B cell (primary cell): Measurements from ENCODE around the gene EFL1. TPM values are rescaled to one million over a fixed set of nuclear protein-coding genes. Genes with fewer than 3 reads are reported as not detected.

Source experiments
- ATAC-seq: fragments of 200-7000 bp; cut with Tn5 transposase; one replicate; pipeline ENCODE4 v1.10.0; 2021; ENCODE audit warnings: low read depth, mild to moderate bottlenecking, moderate number of reproducible peaks, moderate library complexity
- CTCF ChIA-PET: fragments of 350-600 bp; sonication (Branson Sonifier 250); formaldehyde crosslinking; loops from one replicate; lab custom pipeline; 2021; ENCODE audit warnings: antibody characterized with exemption, inconsistent platforms; lab: Charles Lee
- POLR2A ChIA-PET: fragments of 350-600 bp; sonication (Branson Sonifier 250); formaldehyde crosslinking; loops from one replicate; lab custom pipeline; 2021; ENCODE audit warnings: antibody characterized with exemption; lab: Charles Lee
- DNase-seq: peaks from one replicate; pipeline ENCODE4 v3.0.0; 2013
- H2AFZ ChIP-seq: 2 replicates; pipeline ENCODE4 v1.6.1; 2012; ENCODE audit warnings: mild to moderate bottlenecking, low read depth, low read length; ENCODE audit not compliant: insufficient read depth, poor library complexity, severe bottlenecking
- H3K27ac ChIP-seq, 2 donors: 1 replicate in 1 of 2; 2 replicates in 1 of 2; pipeline ENCODE4 v1.5.1; 2012 to 2013; ENCODE audit warnings: low read length in 2 of 2, mild to moderate bottlenecking in 2 of 2, moderate library complexity in 1 of 2
- H3K27me3 ChIP-seq, 4 experiments: fragments of 200-600 bp in 1 of 4; sonication (generic) in 1 of 4; replicated peaks in 1 of 4; 1 replicate in 2 of 4; 2 replicates in 2 of 4; pipeline versions ENCODE4 v1.6.1 to v1.7.0; 2013 to 2016; ENCODE audit warnings: low read length in 3 of 4, mild to moderate bottlenecking in 2 of 4, mixed read lengths in 1 of 4, moderate library complexity in 1 of 4; ENCODE audit not compliant: insufficient read depth in 4 of 4, control insufficient read depth in 3 of 4; ENCODE audit errors: control extremely low read depth in 1 of 4
- H3K36me3 ChIP-seq, 2 experiments: replicated peaks in 1 of 2; 1 replicate in 1 of 2; 2 replicates in 1 of 2; pipeline versions ENCODE4 v1.6.1 to v1.7.1; 2013; ENCODE audit warnings: low read length in 1 of 2; ENCODE audit not compliant: insufficient read depth in 2 of 2, control insufficient read depth in 1 of 2; ENCODE audit errors: control extremely low read depth in 1 of 2, extremely low read depth in 1 of 2
- H3K4me1 ChIP-seq, 2 donors: fragments of 200-600 bp in 1 of 2; sonication (generic) in 1 of 2; 1 replicate in 1 of 2; 2 replicates in 1 of 2; pipeline versions ENCODE4 v1.5.1 to v1.6.1; 2013 to 2017; ENCODE audit warnings: low read length in 2 of 2; ENCODE audit not compliant: control insufficient read depth in 2 of 2, insufficient read depth in 2 of 2
- H3K4me2 ChIP-seq: replicated peaks from 2 replicates; pipeline ENCODE3; 2012; ENCODE audit warnings: mild to moderate bottlenecking, low read depth, low read length; ENCODE audit not compliant: poor library complexity, severe bottlenecking
- H3K4me3 ChIP-seq, 5 experiments: fragments of 200-600 bp in 1 of 5; sonication (generic) in 1 of 5; 1 replicate in 3 of 5; 2 replicates in 2 of 5; pipeline versions ENCODE4 v1.5.1 to v1.7.0; 2011 to 2016; ENCODE audit warnings: low read length in 4 of 5, mild to moderate bottlenecking in 4 of 5, low read depth in 2 of 5, control low read depth in 1 of 5, moderate library complexity in 1 of 5; ENCODE audit not compliant: insufficient read depth in 1 of 5; ENCODE audit errors: control extremely low read depth in 1 of 5, extremely low read depth in 1 of 5
- H3K79me2 ChIP-seq: fragments of 200-600 bp; sonication (generic); one replicate; pipeline ENCODE4 v1.6.0; 2016; ENCODE audit warnings: low read length; ENCODE audit not compliant: control insufficient read depth, insufficient read depth
- H3K9ac ChIP-seq: fragments of 200-600 bp; sonication (generic); 2 replicates; pipeline ENCODE4 v1.6.1; 2017; ENCODE audit warnings: mild to moderate bottlenecking, low read length, moderate library complexity
- H3K9me3 ChIP-seq, 3 donors: one replicate each; pipeline versions ENCODE4 v1.6.1 to v1.7.1; 2013; ENCODE audit warnings: low read length in 2 of 3; ENCODE audit not compliant: control insufficient read depth in 2 of 3, insufficient read depth in 1 of 3; ENCODE audit errors: control extremely low read depth in 1 of 3
- H4K20me1 ChIP-seq: 2 replicates; pipeline ENCODE4 v1.6.0; 2012; ENCODE audit warnings: mild to moderate bottlenecking, low read length; ENCODE audit not compliant: insufficient read depth, control insufficient read depth, poor library complexity, severe bottlenecking
- H3K27ac Mint-ChIP-seq: one replicate; pipeline ENCODE4 v1.8.0; 2021; ENCODE audit warnings: mixed read lengths
- H3K27me3 Mint-ChIP-seq: one replicate; pipeline ENCODE4 v1.8.0; 2021; ENCODE audit warnings: mixed read lengths
- H3K4me1 Mint-ChIP-seq: one replicate; pipeline ENCODE4 v1.8.0; 2021; ENCODE audit warnings: mixed read lengths
- H3K4me3 Mint-ChIP-seq: one replicate; pipeline ENCODE4 v1.8.0; 2021; ENCODE audit warnings: mixed read lengths
- H3K9me3 Mint-ChIP-seq: one replicate; pipeline ENCODE4 v1.8.0; 2022; ENCODE audit warnings: mixed read lengths; ENCODE audit not compliant: insufficient read depth
- CTCF ChIP-seq: fragments of 200-600 bp; IDR thresholded peaks from one replicate; pipeline ENCODE4 v1.8.0; 2022; ENCODE audit warnings: antibody characterized with exemption, mild to moderate bottlenecking
- EZH2 ChIP-seq: IDR thresholded peaks from 2 replicates; pipeline ENCODE4 v1.6.1; 2012; ENCODE audit warnings: borderline replicate concordance, low read depth, mild to moderate bottlenecking, moderate library complexity, low read length; ENCODE audit not compliant: insufficient read depth, poor library complexity, severe bottlenecking
- WGBS: methylation state at CpG from one replicate; pipeline ENCODE4 v1.1.5; 2013; ENCODE audit warnings: missing lambda C conversion rate; ENCODE audit not compliant: insufficient coverage; 5-methylcytosine and 5-hydroxymethylcytosine counted together
- intact Hi-C: fragments of 100-400 bp; cut with micrococcal nuclease; formaldehyde crosslinking; loops from one replicate; pipeline ENCODE4 v1.10.0; 2022
- polyA plus RNA-seq: library from polyadenylated mRNA; depleted of rRNA; stranded (reverse); fragments of >200 nt; gene quantifications from 2 replicates; pipeline ENCODE4 v1.2.3, GENCODE V29; 2012
- total RNA-seq, 2 donors: library from RNA; stranded (reverse); fragments of 120-200 nt in 1 of 2; gene quantifications; 1 replicate in 1 of 2; 2 replicates in 1 of 2; pipeline versions ENCODE4 v1.2.3 to v1.2.4, GENCODE V29; 2013 to 2022

Gene EFL1
- total and polyA plus RNA-seq, 2 donors (not counting 1 experiment from before 2014, with no cell fraction given) = 8.2 to 25.8 TPM

- ATAC-seq = no peak
- Histone ChIP-seq H3K79me2 (no peaks in the 10 kb centered on the region), H2AFZ (no peak overlapping the region), H3K27me3 (no peaks in the 10 kb centered on the region), H3K9ac (no peak overlapping the region), H3K27ac (no peak overlapping the region), H3K9me3 (no peaks in the 10 kb centered on the region), H4K20me1 (no peaks in the 10 kb centered on the region), H3K36me3 (no peaks in the 10 kb centered on the region), H3K4me1 (no peaks in the 10 kb centered on the region), H3K4me2 (no peak overlapping the region), H3K4me3 (no peak overlapping the region)
- no peak overlapping the region for H3K4me3 Mint-ChIP-seq
- no peaks in the 10 kb centered on the region for H3K4me1 Mint-ChIP-seq
- CTCF ChIA-PET = interaction anchor here (1.2 kb wide), 1 partner anchor 24 kb away, joined by 3 read pairs; no protein-coding TSS in a partner anchor
- H3K27me3 Mint-ChIP-seq = peaks cover 8% of the 10 kb centered on the region
- POLR2A ChIA-PET = interaction anchor here (0.7 kb wide), 1 partner anchor 68 kb away, joined by 4 read pairs; no protein-coding TSS in a partner anchor
- intact Hi-C loops = loop anchor here (10.0 kb wide), 1 partner anchor 619 kb away; no protein-coding TSS in a partner anchor
- no peak for DNase-seq
- H3K27ac Mint-ChIP-seq = no peak overlapping the region
- TF ChIP-seq EZH2 (no peak), CTCF (no peak)
- no peaks in the 10 kb centered on the region for H3K9me3 Mint-ChIP-seq
- WGBS = 81% methylated on average over 3 of the region's 6 CpGs
These were observed 159.1 kb downstream of the EFL1 start for GRCh38 chr15:82103468-82103867.

DNA sequence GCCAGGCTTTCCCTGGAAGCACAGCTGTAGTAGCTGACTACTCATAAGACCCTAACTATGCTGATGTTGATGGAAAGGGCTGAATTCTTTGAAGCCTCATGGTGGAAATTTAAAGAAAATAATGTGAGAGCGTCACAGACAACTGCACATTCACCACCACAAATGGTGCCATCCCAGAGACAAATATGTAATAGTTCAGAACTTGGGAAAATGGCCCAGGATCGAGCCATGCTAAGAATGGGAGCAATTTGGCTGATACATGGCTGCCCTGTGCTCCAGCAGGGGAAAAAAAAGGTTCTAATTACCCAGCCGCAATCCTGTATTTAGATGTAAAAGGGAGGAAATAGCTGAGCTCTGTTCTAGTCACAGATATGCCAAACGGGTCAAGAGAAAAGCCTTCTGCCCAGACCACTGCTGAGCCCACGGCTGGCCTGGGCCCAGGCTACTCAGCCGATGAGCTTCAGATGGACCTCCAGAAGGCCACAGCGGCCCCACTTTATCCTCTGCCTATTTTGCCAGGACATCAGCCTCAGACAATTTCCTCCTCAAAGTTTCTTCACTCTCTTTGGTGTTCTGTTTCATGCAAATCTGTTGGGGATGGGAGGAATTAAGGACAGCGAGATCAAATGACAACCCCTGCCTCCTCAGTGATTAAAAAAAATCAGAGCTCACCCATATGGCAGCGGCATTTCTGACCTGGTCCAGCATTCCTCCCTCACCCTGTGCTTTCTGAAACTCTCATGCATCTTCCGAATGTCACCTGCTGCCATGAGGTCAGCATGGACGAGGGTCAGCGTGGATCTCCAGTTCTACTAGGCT lies 162.2 kb downstream of the EFL1 start:
- H2AFZ ChIP-seq = no peak overlapping the region
- Mint-ChIP-seq H3K27me3 (peaks cover 6% of the 10 kb centered on the region), H3K27ac (no peak overlapping the region), H3K4me1 (no peaks in the 10 kb centered on the region), H3K9me3 (no peaks in the 10 kb centered on the region), H3K4me3 (no peak overlapping the region)
- no peak overlapping the region for H3K27ac ChIP-seq
- H3K4me2 ChIP-seq = no peak overlapping the region
- no peaks in the 10 kb centered on the region for H3K27me3 ChIP-seq
- H4K20me1 ChIP-seq = no peaks in the 10 kb centered on the region
- ChIA-PET POLR2A (no interaction called here), CTCF (interaction anchor here (1.6 kb wide), 1 partner anchor 8 kb away, joined by 4 read pairs; no protein-coding TSS in a partner anchor)
- no peak for TF ChIP-seq EZH2
- TF ChIP-seq CTCF = no peak
- H3K79me2 ChIP-seq = no peaks in the 10 kb centered on the region
- ATAC-seq (no peak), DNase-seq (no peak)
- no peaks in the 10 kb centered on the region for H3K4me1 ChIP-seq
- WGBS = 86% methylated on average over 8 of the region's 12 CpGs
- intact Hi-C loops = loop anchor here (10.0 kb wide), 1 partner anchor 616 kb away; no protein-coding TSS in a partner anchor
- no peaks in the 10 kb centered on the region for H3K36me3 ChIP-seq
- H3K4me3 ChIP-seq = no peak overlapping the region
- no peak overlapping the region for H3K9ac ChIP-seq
- no peaks in the 10 kb centered on the region for H3K9me3 ChIP-seq
